ENCODE results near the gene TMEM26.

Gene TMEM26

DNA sequence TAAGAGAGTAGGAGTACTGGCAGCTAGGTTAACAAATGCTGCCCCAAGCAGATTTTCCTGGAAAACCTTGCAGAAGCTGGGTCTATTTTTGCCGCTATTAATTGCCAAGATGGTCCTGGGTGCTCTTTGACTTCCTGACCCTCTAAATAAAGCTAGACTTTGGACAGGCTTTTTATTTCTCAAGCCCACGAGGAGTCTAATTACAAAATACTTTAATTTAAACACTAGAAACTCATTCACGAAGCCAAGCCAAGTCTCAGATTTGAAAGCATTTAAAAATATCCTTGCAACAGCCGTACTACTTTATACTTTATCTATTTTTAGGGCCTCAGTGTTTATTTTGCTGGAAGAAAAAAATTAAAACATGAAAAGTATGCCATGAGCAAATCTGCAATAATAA is 45.1 kb downstream of the TMEM26 start:
- H3K4me3 ChIP-seq (IDR thresholded peaks at IDR 0.05; ENCODE audit: insufficient read depth, low read depth, low read length) = no peak overlapping the region
- no peak for TF ChIP-seq CTCF (conservative IDR thresholded peaks at IDR 0.05; ENCODE audit: low read depth, low read length)
- H3K79me2 ChIP-seq (ENCODE audit: insufficient read depth, low read depth) = no peaks in the 10 kb centered on the region
- no peak overlapping the region for H3K27ac ChIP-seq
- H3K4me1 ChIP-seq (ENCODE audit: low read depth, poor library complexity, severe bottlenecking) = no peaks in the 10 kb centered on the region
- H2AFZ ChIP-seq (ENCODE audit: low read depth) = no peak overlapping the region
- no peaks in the 10 kb centered on the region for H3K27me3 ChIP-seq (ENCODE audit: insufficient read depth, low read depth)
- H3K9ac ChIP-seq = no peak overlapping the region
- no peaks in the 10 kb centered on the region for H3K36me3 ChIP-seq (ENCODE audit: insufficient read depth)
- H3K4me2 ChIP-seq = no peak overlapping the region
- no peaks in the 10 kb centered on the region for H4K20me1 ChIP-seq (ENCODE audit: insufficient read depth)

- Histone ChIP-seq H3K4me3 (IDR thresholded peaks at IDR 0.05; ENCODE audit: insufficient read depth, low read depth, low read length) (no peak overlapping the region), H3K36me3 (ENCODE audit: insufficient read depth) (no peaks in the 10 kb centered on the region), H4K20me1 (ENCODE audit: insufficient read depth) (no peaks in the 10 kb centered on the region), H2AFZ (ENCODE audit: low read depth) (no peak overlapping the region), H3K4me2 (no peak overlapping the region), H3K9ac (no peak overlapping the region), H3K27me3 (ENCODE audit: insufficient read depth, low read depth) (no peaks in the 10 kb centered on the region), H3K4me1 (ENCODE audit: low read depth, poor library complexity, severe bottlenecking) (no peaks in the 10 kb centered on the region), H3K79me2 (ENCODE audit: insufficient read depth, low read depth) (no peaks in the 10 kb centered on the region), H3K27ac (no peak overlapping the region)
- no peak for TF ChIP-seq CTCF (conservative IDR thresholded peaks at IDR 0.05; ENCODE audit: low read depth, low read length)
Measured at GRCh38 chr10:61406736-61407135, 46.4 kb downstream of the TMEM26 start.

GRCh38 chr10:61406242-61406641 is 46.9 kb downstream of the TMEM26 start:
- Histone ChIP-seq H3K27ac (no peak overlapping the region), H3K27me3 (ENCODE audit: insufficient read depth, low read depth) (no peaks in the 10 kb centered on the region), H3K4me2 (no peak overlapping the region), H4K20me1 (ENCODE audit: insufficient read depth) (no peaks in the 10 kb centered on the region), H3K79me2 (ENCODE audit: insufficient read depth, low read depth) (no peaks in the 10 kb centered on the region), H2AFZ (ENCODE audit: low read depth) (no peak overlapping the region), H3K36me3 (ENCODE audit: insufficient read depth) (no peaks in the 10 kb centered on the region), H3K9ac (no peak overlapping the region), H3K4me1 (ENCODE audit: low read depth, poor library complexity, severe bottlenecking) (no peaks in the 10 kb centered on the region), H3K4me3 (IDR thresholded peaks at IDR 0.05; ENCODE audit: insufficient read depth, low read depth, low read length) (no peak overlapping the region)
- no peak for TF ChIP-seq CTCF (conservative IDR thresholded peaks at IDR 0.05; ENCODE audit: low read depth, low read length)

- no peak for TF ChIP-seq CTCF (conservative IDR thresholded peaks at IDR 0.05; ENCODE audit: low read depth, low read length)
- Histone ChIP-seq H3K27me3 (ENCODE audit: insufficient read depth, low read depth) (no peaks in the 10 kb centered on the region), H4K20me1 (ENCODE audit: insufficient read depth) (no peaks in the 10 kb centered on the region), H3K9ac (no peak overlapping the region), H3K4me1 (ENCODE audit: low read depth, poor library complexity, severe bottlenecking) (no peaks in the 10 kb centered on the region), H2AFZ (ENCODE audit: low read depth) (no peak overlapping the region), H3K4me3 (IDR thresholded peaks at IDR 0.05; ENCODE audit: insufficient read depth, low read depth, low read length) (no peak overlapping the region), H3K27ac (no peak overlapping the region), H3K79me2 (ENCODE audit: insufficient read depth, low read depth) (no peaks in the 10 kb centered on the region), H3K4me2 (no peak overlapping the region), H3K36me3 (ENCODE audit: insufficient read depth) (no peaks in the 10 kb centered on the region)
Measured at GRCh38 chr10:61404751-61405150, 48.4 kb downstream of the TMEM26 start.

GRCh38 chr10:61400524-61400923 is 52.7 kb downstream of the TMEM26 start:
- TF ChIP-seq CTCF (conservative IDR thresholded peaks at IDR 0.05; ENCODE audit: low read depth, low read length) = no peak
- no peaks in the 10 kb centered on the region for H3K79me2 ChIP-seq (ENCODE audit: insufficient read depth, low read depth)
- H3K4me1 ChIP-seq (ENCODE audit: low read depth, poor library complexity, severe bottlenecking) = peaks cover 6% of the 10 kb centered on the region
- no peak overlapping the region for H3K27ac ChIP-seq
- no peaks in the 10 kb centered on the region for H3K27me3 ChIP-seq (ENCODE audit: insufficient read depth, low read depth)
- no peak overlapping the region for H2AFZ ChIP-seq (ENCODE audit: low read depth)
- no peak overlapping the region for H3K9ac ChIP-seq
- no peak overlapping the region for H3K4me2 ChIP-seq
- H3K4me3 ChIP-seq (IDR thresholded peaks at IDR 0.05; ENCODE audit: insufficient read depth, low read depth, low read length) = no peak overlapping the region
- H3K36me3 ChIP-seq (ENCODE audit: insufficient read depth) = no peaks in the 10 kb centered on the region
- no peaks in the 10 kb centered on the region for H4K20me1 ChIP-seq (ENCODE audit: insufficient read depth)
